Naive thymus-derived CD4-positive, alpha-beta T cell (primary cell): ENCODE results near the gene NR2F6. TPM values are rescaled to one million over a fixed set of nuclear protein-coding genes. Genes with fewer than 3 reads are reported as not detected.

Experiments used
- ATAC-seq: fragments of 150-1000 bp; cut with Tn5 transposase; 2 replicates; pipeline ENCODE4 v1.10.0; 2021; ENCODE audit warnings: mild to moderate bottlenecking, moderate library complexity
- CTCF ChIA-PET: fragments of 350-600 bp; sonication (Branson Sonifier 250); formaldehyde crosslinking; loops from one replicate; lab custom pipeline; 2021; ENCODE audit warnings: antibody characterized with exemption; lab: Charles Lee
- POLR2A ChIA-PET: fragments of 350-600 bp; sonication (Branson Sonifier 250); formaldehyde crosslinking; loops from one replicate; lab custom pipeline; 2021; ENCODE audit warnings: antibody characterized with exemption, inconsistent platforms; lab: Charles Lee
- DNase-seq, 9 donors: peaks; one replicate each; pipeline versions ENCODE4 v3.0.0 to v3.0.0-alpha.2; 2020 to 2022; ENCODE audit warnings: mixed read lengths in 1 of 9
- H3K27ac ChIP-seq: one replicate; pipeline ENCODE4 v1.7.0; 2013; ENCODE audit warnings: mild to moderate bottlenecking, low read depth, low read length, moderate library complexity
- H3K27me3 ChIP-seq, 2 donors: one replicate each; pipeline ENCODE4 v1.7.0; 2013; ENCODE audit warnings: low read length in 2 of 2, mild to moderate bottlenecking in 2 of 2, moderate library complexity in 2 of 2; ENCODE audit not compliant: control insufficient read depth in 2 of 2, insufficient read depth in 2 of 2
- H3K36me3 ChIP-seq, 3 experiments: 1 replicate in 2 of 3; 2 replicates in 1 of 3; pipeline ENCODE4 v1.7.0; 2013; ENCODE audit warnings: low read length in 3 of 3, mild to moderate bottlenecking in 3 of 3, moderate library complexity in 1 of 3; ENCODE audit not compliant: insufficient read depth in 3 of 3, control insufficient read depth in 2 of 3
- H3K4me1 ChIP-seq, 2 donors: one replicate each; pipeline ENCODE4 v1.7.0; 2013; ENCODE audit warnings: low read length in 2 of 2, mild to moderate bottlenecking in 2 of 2, moderate library complexity in 1 of 2; ENCODE audit not compliant: control insufficient read depth in 2 of 2, insufficient read depth in 2 of 2
- H3K4me3 ChIP-seq: 2 replicates; pipeline ENCODE4 v1.7.0; 2013; ENCODE audit warnings: mild to moderate bottlenecking, low read length
- H3K9me3 ChIP-seq, 3 experiments: 1 replicate in 2 of 3; 2 replicates in 1 of 3; pipeline ENCODE4 v1.7.0; 2013; ENCODE audit warnings: low read length in 3 of 3; ENCODE audit not compliant: control insufficient read depth in 2 of 3
- H3K27ac Mint-ChIP-seq, 9 donors: one replicate each; pipeline ENCODE4 v1.8.0; 2020 to 2022; ENCODE audit warnings: mixed read lengths in 9 of 9, mild to moderate bottlenecking in 8 of 9, moderate library complexity in 5 of 9, inconsistent platforms in 2 of 9
- H3K27me3 Mint-ChIP-seq, 5 donors: one replicate each; pipeline ENCODE4 v1.8.0; 2021 to 2022; ENCODE audit warnings: mixed read lengths in 5 of 5, mild to moderate bottlenecking in 1 of 5
- H3K36me3 Mint-ChIP-seq, 5 donors: one replicate each; pipeline ENCODE4 v1.8.0; 2020 to 2022; ENCODE audit warnings: mixed read lengths in 5 of 5, mild to moderate bottlenecking in 3 of 5, inconsistent platforms in 1 of 5
- H3K4me1 Mint-ChIP-seq, 7 donors: one replicate each; pipeline ENCODE4 v1.8.0; 2020 to 2022; ENCODE audit warnings: mixed read lengths in 7 of 7, mild to moderate bottlenecking in 3 of 7, inconsistent platforms in 1 of 7
- H3K4me3 Mint-ChIP-seq, 10 donors: one replicate each; pipeline ENCODE4 v1.8.0; 2020 to 2022; ENCODE audit warnings: mild to moderate bottlenecking in 10 of 10, mixed read lengths in 10 of 10, moderate library complexity in 6 of 10, inconsistent platforms in 2 of 10
- H3K9me3 Mint-ChIP-seq, 11 donors: one replicate each; pipeline ENCODE4 v1.8.0; 2020 to 2022; ENCODE audit warnings: mixed read lengths in 11 of 11, mild to moderate bottlenecking in 4 of 11, inconsistent platforms in 1 of 11, moderate library complexity in 1 of 11
- intact Hi-C, 2 donors: fragments of 100-400 bp; cut with micrococcal nuclease; formaldehyde crosslinking; loops; one replicate each; pipeline ENCODE4 v1.15.1; 2023
- polyA plus RNA-seq, 2 donors: library from polyadenylated mRNA; unstranded; fragments of 300-500 nt; fragmentation: Illumina TruSeq; gene quantifications; one replicate each; pipeline ENCODE4 v1.2.3, GENCODE V29; 2021
- total RNA-seq, 6 experiments: library from RNA in 5 of 6; stranded (reverse) in 5 of 6; gene quantifications; 1 replicate in 5 of 6; 2 replicates in 1 of 6; pipeline ENCODE4 v1.2.3 and lab custom pipeline; 2021 to 2026

Gene NR2F6
- total and polyA plus RNA-seq, 7 experiments from 2014 or later: 1.4 to 7.8 (median 2.7) TPM

GRCh38 chr19:17213334-17213733 is 32.4 kb downstream of the NR2F6 start:
- ChIA-PET POLR2A (no interaction called here), CTCF (interaction anchor here (0.5 to 2.5 kb wide), 3 partner anchors 9 to 52 kb away, joined by 3 to 8 read pairs (median 4); no protein-coding TSS in a partner anchor)
- Histone ChIP-seq H3K36me3 (peaks cover 0 to 63% (median 17%) of the 10 kb centered on the region in 3 experiments), H3K27ac (no peak overlapping the region), H3K27me3 (no peaks in the 10 kb centered on the region), H3K4me1 (peaks cover 13 to 16% of the 10 kb centered on the region in 2 donors), H3K4me3 (no peak overlapping the region), H3K9me3 (no peaks in the 10 kb centered on the region)
- ATAC-seq: no peak
- Mint-ChIP-seq H3K4me1 (peaks cover 6 to 20% (median 11%) of the 10 kb centered on the region in 7 donors), H3K27me3 (no peaks in the 10 kb centered on the region), H3K9me3 (no peaks in the 10 kb centered on the region), H3K4me3 (peak overlapping the region in 2 of 10 donors; percentile 8 to 17), H3K27ac (peak overlapping the region in 4 of 9 donors; percentile 6 to 73 (median 44)), H3K36me3 (peaks cover 0 to 39% (median 22%) of the 10 kb centered on the region in 5 donors)
- DNase-seq: no peak
- intact Hi-C loops: no loop called here

- no peak overlapping the region for H3K27ac ChIP-seq
- Mint-ChIP-seq H3K27ac (peak overlapping the region in 1 of 9 donors; percentile 38), H3K27me3 (no peaks in the 10 kb centered on the region), H3K4me3 (no peak overlapping the region), H3K4me1 (peaks cover 6 to 20% (median 11%) of the 10 kb centered on the region in 7 donors), H3K9me3 (no peaks in the 10 kb centered on the region), H3K36me3 (peaks cover 0 to 29% (median 16%) of the 10 kb centered on the region in 5 donors)
- ATAC-seq (no peak), DNase-seq (no peak)
- ChIA-PET CTCF (no interaction called here), POLR2A (no interaction called here)
- intact Hi-C loops: no loop called here
- no peak overlapping the region for H3K4me3 ChIP-seq
- no peaks in the 10 kb centered on the region for H3K27me3 ChIP-seq
- H3K36me3 ChIP-seq: peaks cover 0 to 52% (median 14%) of the 10 kb centered on the region in 3 experiments
- H3K9me3 ChIP-seq: no peaks in the 10 kb centered on the region
- peaks cover 13 to 16% of the 10 kb centered on the region in 2 donors for H3K4me1 ChIP-seq
These were observed 33.9 kb downstream of the NR2F6 start for GRCh38 chr19:17211547-17212446.

- ChIA-PET POLR2A (no interaction called here), CTCF (no interaction called here)
- no peak for DNase-seq
- H3K36me3 Mint-ChIP-seq: peaks cover 0 to 30% (median 15%) of the 10 kb centered on the region in 5 donors
- ATAC-seq: no peak
- H3K27ac Mint-ChIP-seq: peak overlapping the region in 2 of 9 donors; percentile 2 to 31
- no peak overlapping the region for H3K4me3 Mint-ChIP-seq
- intact Hi-C loops: no loop called here
- H3K9me3 ChIP-seq: no peaks in the 10 kb centered on the region
- H3K27me3 Mint-ChIP-seq: no peaks in the 10 kb centered on the region
- peaks cover 0 to 63% (median 15%) of the 10 kb centered on the region in 3 experiments for H3K36me3 ChIP-seq
- no peaks in the 10 kb centered on the region for H3K27me3 ChIP-seq
- H3K4me1 ChIP-seq: peaks cover 7 to 8% of the 10 kb centered on the region in 2 donors
- H3K4me1 Mint-ChIP-seq: peaks cover 6 to 14% (median 9%) of the 10 kb centered on the region in 7 donors
- H3K4me3 ChIP-seq: no peak overlapping the region
- H3K9me3 Mint-ChIP-seq: no peaks in the 10 kb centered on the region
- no peak overlapping the region for H3K27ac ChIP-seq
These were observed 35.4 kb downstream of the NR2F6 start for GRCh38 chr19:17210296-17210695.

GRCh38 chr19:17209126-17210036 is 36.3 kb downstream of the NR2F6 start:
- peaks cover 2% of the 10 kb centered on the region in 2 donors for H3K4me1 ChIP-seq
- DNase-seq (peak in 1 of 9 donors; percentile 42), ATAC-seq (peak; percentile 35)
- no peaks in the 10 kb centered on the region for H3K9me3 ChIP-seq
- CTCF ChIA-PET: interaction anchor here (0.7 to 1.2 kb wide), 4 partner anchors 72 to 138 kb away, joined by 3 to 4 read pairs (median 3); partner anchors contain the start of gene ANKLE1
- H3K4me1 Mint-ChIP-seq: peaks cover under 1 to 7% (median 2%) of the 10 kb centered on the region in 7 donors
- no peak overlapping the region for H3K4me3 ChIP-seq
- H3K27me3 ChIP-seq: no peaks in the 10 kb centered on the region
- H3K36me3 Mint-ChIP-seq: peaks cover 0 to 27% (median 11%) of the 10 kb centered on the region in 5 donors
- no peak overlapping the region for H3K4me3 Mint-ChIP-seq
- POLR2A ChIA-PET: interaction anchor here (1.0 to 1.6 kb wide), 3 partner anchors 17 to 133 kb away, joined by 3 to 5 read pairs (median 4); partner anchors contain the start of gene OCEL1
- H3K27ac ChIP-seq: no peak overlapping the region
- peaks cover 0 to 69% (median 15%) of the 10 kb centered on the region in 3 experiments for H3K36me3 ChIP-seq
- no peaks in the 10 kb centered on the region for H3K27me3 Mint-ChIP-seq
- no peaks in the 10 kb centered on the region for H3K9me3 Mint-ChIP-seq
- peak overlapping the region in 4 of 9 donors; percentile 14 to 76 (median 50) for H3K27ac Mint-ChIP-seq
- intact Hi-C loops: no loop called here

GRCh38 chr19:17206736-17207581 is 38.8 kb downstream of the NR2F6 start:
- Mint-ChIP-seq H3K27me3 (no peaks in the 10 kb centered on the region), H3K4me3 (no peak overlapping the region), H3K9me3 (no peaks in the 10 kb centered on the region), H3K4me1 (peaks cover 0 to 13% (median 0%) of the 10 kb centered on the region in 7 donors), H3K36me3 (peaks cover 0 to 34% (median 16%) of the 10 kb centered on the region in 5 donors), H3K27ac (peak overlapping the region in 4 of 9 donors; percentile 5 to 67 (median 17))
- no peak overlapping the region for H3K4me3 ChIP-seq
- H3K27me3 ChIP-seq: no peaks in the 10 kb centered on the region
- peaks cover under 1 to 82% (median 20%) of the 10 kb centered on the region in 3 experiments for H3K36me3 ChIP-seq
- no peak for DNase-seq
- no peaks in the 10 kb centered on the region for H3K4me1 ChIP-seq
- no peak overlapping the region for H3K27ac ChIP-seq
- no peak for ATAC-seq
- ChIA-PET POLR2A (interaction anchor here (0.6 to 1.1 kb wide), 2 partner anchors 131 to 818 kb away, joined by 3 to 5 read pairs; no protein-coding TSS in a partner anchor), CTCF (interaction anchor here (0.8 to 2.0 kb wide), 2 partner anchors 22 to 54 kb away, joined by 3 to 5 read pairs; no protein-coding TSS in a partner anchor)
- no peaks in the 10 kb centered on the region for H3K9me3 ChIP-seq
- intact Hi-C loops: no loop called here
